Measurements from ENCODE around the gene SLX9. TPM values are rescaled to one million over a fixed set of nuclear protein-coding genes. Genes with fewer than 3 reads are reported as not detected.
A peak's percentile ranks its signal among the peaks of the same experiment; 100 is the strongest.

Gene SLX9
- total RNA-seq, 1 experiment from 2014 or later: 31.3 TPM

- DNase-seq (ENCODE audit: low spot score): no peak
Observed at GRCh38 chr21:44958471-44959191, 18.8 kb downstream of the SLX9 start.

- DNase-seq (ENCODE audit: low spot score): no peak
Observed at GRCh38 chr21:44959376-44960091, 19.7 kb downstream of the SLX9 start.

- DNase-seq (ENCODE audit: low spot score): no peak
Observed at GRCh38 chr21:44960141-44961092, 20.6 kb downstream of the SLX9 start.

GRCh38 chr21:44962403-44962966 is 22.7 kb downstream of the SLX9 start:
- no peak for DNase-seq (ENCODE audit: low spot score)

- no peak for DNase-seq (ENCODE audit: low spot score)
Observed at GRCh38 chr21:44964381-44964780, 24.6 kb downstream of the SLX9 start.

- DNase-seq (ENCODE audit: low spot score): no peak
Observed at GRCh38 chr21:44965251-44966022, 25.6 kb downstream of the SLX9 start.

- DNase-seq (ENCODE audit: low spot score): peak; percentile 39
Observed at GRCh38 chr21:44966135-44967081, 26.6 kb downstream of the SLX9 start.

GRCh38 chr21:44967082-44968047 is 27.5 kb downstream of the SLX9 start:
- no peak for DNase-seq (ENCODE audit: low spot score)

GRCh38 chr21:44969066-44969670 is 29.3 kb downstream of the SLX9 start:
- DNase-seq (ENCODE audit: low spot score): no peak

GRCh38 chr21:44969931-44970755 is 30.3 kb downstream of the SLX9 start:
- no peak for DNase-seq (ENCODE audit: low spot score)

GRCh38 chr21:44970766-44971671 is 31.2 kb downstream of the SLX9 start:
- DNase-seq (ENCODE audit: low spot score): no peak

GRCh38 chr21:44971672-44971995 is 31.8 kb downstream of the SLX9 start:
- no peak for DNase-seq (ENCODE audit: low spot score)

- DNase-seq (ENCODE audit: low spot score): no peak
Observed at GRCh38 chr21:44972301-44972814, 32.5 kb downstream of the SLX9 start.

GRCh38 chr21:44972821-44973220 is 33.0 kb downstream of the SLX9 start:
- DNase-seq (ENCODE audit: low spot score): peak; percentile 4

- no peak for DNase-seq (ENCODE audit: low spot score)
Observed at GRCh38 chr21:44973598-44973997, 33.8 kb downstream of the SLX9 start.

- DNase-seq (ENCODE audit: low spot score): no peak
Observed at GRCh38 chr21:44974676-44975075, 34.8 kb downstream of the SLX9 start.
